Measurements from ENCODE around the gene MAD1L1.

Gene MAD1L1

DNA sequence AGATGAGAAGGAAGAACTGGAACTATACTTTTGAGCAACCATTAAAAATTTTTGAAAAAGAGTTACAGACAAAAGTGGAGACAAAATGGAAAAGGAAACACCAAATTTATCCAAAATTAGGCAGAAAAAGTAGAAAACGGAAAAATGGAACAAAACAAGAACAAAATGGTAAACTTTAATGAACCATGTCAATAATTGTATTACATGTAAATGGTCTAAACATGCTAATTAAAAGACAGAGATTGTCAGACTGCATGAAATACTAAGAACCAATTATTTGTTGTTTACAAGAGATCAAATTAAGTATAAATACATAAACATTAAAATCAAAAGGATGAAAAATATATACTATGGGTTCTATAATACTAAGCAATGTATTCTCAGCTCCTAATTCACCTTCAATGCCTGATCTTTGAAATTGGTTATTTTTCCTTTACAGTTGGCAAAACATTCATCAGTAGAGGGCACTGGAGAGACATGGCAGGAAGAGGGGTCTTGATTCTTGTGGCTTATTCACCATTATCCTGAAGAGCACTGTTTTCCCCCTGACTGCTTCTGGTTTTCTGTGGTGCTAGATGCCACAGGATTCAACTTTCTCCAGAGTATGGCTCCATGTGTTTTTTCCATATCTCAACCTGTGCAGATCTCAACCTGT is 437.7 kb downstream of the MAD1L1 start:
- no peak for DNase-seq (ENCODE audit: low spot score)

- no peak for DNase-seq (ENCODE audit: low spot score)
These were observed 445.0 kb downstream of the MAD1L1 start for GRCh38 chr7:1787681-1788235.

DNA sequence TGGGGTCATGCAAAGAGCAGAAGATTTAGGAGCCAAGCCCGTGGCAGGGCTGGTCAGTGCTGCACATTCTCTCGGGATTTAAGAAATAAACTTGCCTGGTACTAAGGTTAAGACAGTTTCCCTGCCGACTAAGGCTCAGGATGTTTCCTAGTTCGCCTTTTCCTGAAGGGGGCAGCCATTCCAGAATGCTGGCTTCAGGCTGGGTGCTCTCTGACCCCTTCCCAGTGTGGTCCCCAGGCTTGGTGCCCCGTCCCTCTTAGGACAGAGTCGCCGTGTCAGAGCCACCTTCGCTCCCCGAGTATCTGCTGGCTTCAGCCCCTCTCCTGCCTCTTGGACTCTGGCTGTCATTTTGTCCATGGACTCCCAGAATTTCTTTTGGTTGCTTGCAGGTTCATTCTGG is 445.5 kb downstream of the MAD1L1 start:
- DNase-seq (ENCODE audit: low spot score), result no peak

- no peak for DNase-seq (ENCODE audit: low spot score)
These were observed 446.9 kb downstream of the MAD1L1 start for GRCh38 chr7:1785839-1786238.

GRCh38 chr7:1781369-1781768 is 451.4 kb downstream of the MAD1L1 start:
- no peak for DNase-seq (ENCODE audit: low spot score)

DNA sequence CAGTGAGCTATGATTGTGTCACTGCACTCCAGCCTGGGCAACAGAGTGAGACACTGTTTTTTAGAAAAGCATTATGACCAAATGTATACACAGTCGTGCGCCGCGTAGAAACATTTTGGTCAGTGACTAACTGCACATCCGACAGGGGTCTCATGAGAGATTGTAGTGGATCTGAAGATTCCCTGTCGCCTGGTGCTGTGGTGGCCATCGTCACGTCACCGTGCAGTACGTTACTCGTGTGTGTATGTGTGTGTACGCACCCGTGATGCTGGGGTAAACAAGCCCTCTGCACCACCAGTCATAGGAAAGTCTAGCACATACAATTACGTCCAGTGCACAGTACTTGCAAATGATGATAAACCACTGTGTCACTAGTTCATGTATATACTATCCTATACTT is 453.3 kb downstream of the MAD1L1 start:
- no peak for DNase-seq (ENCODE audit: low spot score)

DNA sequence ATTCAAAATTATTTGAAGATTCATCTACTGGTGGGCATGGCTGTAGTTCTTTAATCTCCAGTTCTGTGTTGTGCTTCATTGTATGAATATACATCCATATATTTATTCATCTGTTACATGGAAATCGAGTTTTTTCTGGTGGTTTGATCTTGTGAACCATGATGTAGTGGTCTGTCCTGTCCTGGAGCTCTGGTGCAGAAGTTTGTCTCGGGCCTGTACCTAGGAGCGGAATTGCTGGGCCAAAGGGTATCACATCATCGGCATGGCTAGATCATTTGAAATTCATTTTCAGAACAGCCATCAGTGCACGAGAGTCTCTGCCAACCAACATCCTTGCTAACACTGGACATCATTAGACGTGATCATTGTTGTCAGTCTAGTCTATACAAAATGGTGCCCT is 455.6 kb downstream of the MAD1L1 start:
- DNase-seq (ENCODE audit: low spot score), result no peak

DNA sequence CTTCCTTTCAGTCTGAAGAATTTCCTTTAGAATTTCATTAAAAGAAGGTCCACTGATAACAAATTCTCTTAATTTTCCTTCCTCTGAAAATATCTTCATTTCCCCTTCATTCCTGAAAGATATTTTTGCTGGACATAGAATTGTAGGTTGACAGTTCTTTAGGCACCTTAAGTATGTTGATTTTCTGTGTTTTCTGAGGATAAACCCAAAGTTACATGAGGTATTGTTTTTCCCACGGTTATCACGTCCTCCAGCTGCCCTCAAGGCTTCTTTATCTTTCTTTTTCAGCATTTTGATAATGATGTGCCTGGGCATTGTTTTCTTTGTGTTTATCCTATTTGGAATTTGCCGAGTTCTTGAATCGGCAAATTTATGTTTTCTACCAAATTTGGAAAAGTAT is 457.4 kb downstream of the MAD1L1 start:
- no peak for DNase-seq (ENCODE audit: low spot score)

- no peak for DNase-seq (ENCODE audit: low spot score)
These were observed 462.4 kb downstream of the MAD1L1 start for GRCh38 chr7:1770331-1770730.

GRCh38 chr7:1769286-1770200 is 463.2 kb downstream of the MAD1L1 start:
- no peak for DNase-seq (ENCODE audit: low spot score)

GRCh38 chr7:1768832-1769231 is 463.9 kb downstream of the MAD1L1 start:
- DNase-seq (ENCODE audit: low spot score), result peak; percentile 15

GRCh38 chr7:1767524-1767923 is 465.2 kb downstream of the MAD1L1 start:
- no peak for DNase-seq (ENCODE audit: low spot score)

Measured in AG08395 (cell line).